HepG2 (cell line): Measurements from ENCODE around the gene GJC2. TPM values are rescaled to one million over a fixed set of nuclear protein-coding genes. Genes with fewer than 3 reads are reported as not detected.

ENCODE experiments used
- HCFC1 ChIP-seq: fragments of 150-350 bp; IDR thresholded peaks from 2 replicates; pipeline ENCODE4 v1.6.1; 2014; ENCODE audit warnings: low read depth, low read length
- MTF1 ChIP-seq: sonication (generic); formaldehyde crosslinking; IDR thresholded peaks from 2 replicates; pipeline ENCODE4 v1.5.0; 2020; ENCODE audit warnings: missing genetic modification reagents
- NR1H2 ChIP-seq: sonication (generic); formaldehyde crosslinking; IDR thresholded peaks from 2 replicates; pipeline ENCODE4 v1.8.1; 2022; ENCODE audit warnings: low read depth, missing genetic modification reagents, borderline replicate concordance
- PHF21A ChIP-seq: sonication (generic); formaldehyde crosslinking; IDR thresholded peaks from 2 replicates; pipeline ENCODE4 v1.5.0; 2020; ENCODE audit warnings: mild to moderate bottlenecking, missing genetic modification reagents
- RFX1 ChIP-seq: fragments of 450-650 bp; IDR thresholded peaks from 2 replicates; pipeline ENCODE4 v1.6.1; 2017
- SNAI1 ChIP-seq: sonication (generic); formaldehyde crosslinking; IDR thresholded peaks from 2 replicates; pipeline ENCODE4 v1.5.0; 2020; ENCODE audit warnings: mild to moderate bottlenecking, missing genetic modification reagents, borderline replicate concordance
- ZFP82 ChIP-seq: sonication (generic); formaldehyde crosslinking; IDR thresholded peaks from 2 replicates; pipeline ENCODE4 v1.5.1; 2020; ENCODE audit warnings: mild to moderate bottlenecking, missing genetic modification reagents, borderline replicate concordance
- ZNF253 ChIP-seq: sonication (generic); formaldehyde crosslinking; IDR thresholded peaks from 2 replicates; pipeline ENCODE4 v1.8.0; 2022; ENCODE audit warnings: mild to moderate bottlenecking, missing genetic modification reagents, borderline replicate concordance
- ZNF546 ChIP-seq: sonication (generic); formaldehyde crosslinking; conservative IDR thresholded peaks from 2 replicates; pipeline ENCODE4 v1.8.1; 2023; ENCODE audit warnings: mild to moderate bottlenecking, missing genetic modification reagents
- ZNF562 ChIP-seq: sonication (generic); formaldehyde crosslinking; IDR thresholded peaks from 2 replicates; pipeline ENCODE4 v1.8.0; 2022; ENCODE audit warnings: missing genetic modification reagents, borderline replicate concordance
- ZNF780A ChIP-seq: sonication (generic); formaldehyde crosslinking; IDR thresholded peaks from 2 replicates; pipeline ENCODE4 v1.8.0; 2022; ENCODE audit warnings: mild to moderate bottlenecking, missing genetic modification reagents, moderate library complexity
- ZNF816 ChIP-seq: sonication (generic); formaldehyde crosslinking; IDR thresholded peaks from 2 replicates; pipeline ENCODE4 v1.8.0; 2022; ENCODE audit warnings: missing genetic modification reagents, mild to moderate bottlenecking, borderline replicate concordance
- ZNF891 ChIP-seq: sonication (generic); formaldehyde crosslinking; IDR thresholded peaks from 2 replicates; pipeline ENCODE4 v1.5.0; 2020; ENCODE audit warnings: mild to moderate bottlenecking, missing genetic modification reagents
- polyA plus RNA-seq, 8 experiments: library from polyadenylated mRNA; depleted of rRNA in 3 of 8; stranded (reverse) in 7 of 8; unstranded in 1 of 8; fragments of >200 nt; fragmentation: Illumina TruSeq in 4 of 8; extraction: Trizol in 4 of 8; gene quantifications; 2 replicates each; pipeline versions ENCODE4 v1.2.1 to v1.2.3, GENCODE V29; 2011 to 2016; ENCODE audit warnings: low read depth in 4 of 8, missing spikeins in 1 of 8, mixed read lengths in 1 of 8; ENCODE audit not compliant: insufficient read depth in 1 of 8
- total RNA-seq, 5 experiments: library from RNA; depleted of rRNA; stranded (reverse); fragments of >200 nt; fragmentation: Illumina TruSeq; extraction: Trizol; gene quantifications; 2 replicates each; pipeline ENCODE4 v1.2.3, GENCODE V29; 2016; ENCODE audit warnings: low read depth in 1 of 5
- TF ChIP-seq, protein P1 (sequence below): sonication (generic); formaldehyde crosslinking; IDR thresholded peaks from 2 replicates; pipeline ENCODE4 v1.5.0; 2020; ENCODE audit warnings: missing genetic modification reagents, mild to moderate bottlenecking, borderline replicate concordance
- TF ChIP-seq, protein P2 (sequence below), 2 experiments: sonication (generic) in 1 of 2; formaldehyde crosslinking in 1 of 2; IDR thresholded peaks; 2 replicates each; pipeline versions ENCODE4 v1.4.0 to v1.6.1; 2018 to 2020; ENCODE audit warnings: missing genetic modification reagents in 2 of 2, borderline replicate concordance in 1 of 2, low read depth in 1 of 2, mild to moderate bottlenecking in 1 of 2, missing biosample characterization in 1 of 2
- TF ChIP-seq, protein P3 (sequence below): IDR thresholded peaks from 2 replicates; pipeline ENCODE4 v1.6.1; 2016; ENCODE audit warnings: missing compliant biosample characterization, missing genetic modification reagents, borderline replicate concordance
- TF ChIP-seq, protein P4 (sequence below): sonication (generic); formaldehyde crosslinking; IDR thresholded peaks from 2 replicates; pipeline ENCODE4 v1.9.0; 2021; ENCODE audit warnings: missing genetic modification reagents, borderline replicate concordance
- TF ChIP-seq, protein P5 (sequence below): IDR thresholded peaks from 2 replicates; pipeline ENCODE4 v1.6.1; 2012; ENCODE audit warnings: low read length, improper control_type of control experiment

The GJC2 gene
- total and polyA plus RNA-seq, 2 of the 13 experiments (the other 11 are each of a cell fraction or from before 2014, with no cell fraction given): 1.6 to 3.8 TPM

DNA sequence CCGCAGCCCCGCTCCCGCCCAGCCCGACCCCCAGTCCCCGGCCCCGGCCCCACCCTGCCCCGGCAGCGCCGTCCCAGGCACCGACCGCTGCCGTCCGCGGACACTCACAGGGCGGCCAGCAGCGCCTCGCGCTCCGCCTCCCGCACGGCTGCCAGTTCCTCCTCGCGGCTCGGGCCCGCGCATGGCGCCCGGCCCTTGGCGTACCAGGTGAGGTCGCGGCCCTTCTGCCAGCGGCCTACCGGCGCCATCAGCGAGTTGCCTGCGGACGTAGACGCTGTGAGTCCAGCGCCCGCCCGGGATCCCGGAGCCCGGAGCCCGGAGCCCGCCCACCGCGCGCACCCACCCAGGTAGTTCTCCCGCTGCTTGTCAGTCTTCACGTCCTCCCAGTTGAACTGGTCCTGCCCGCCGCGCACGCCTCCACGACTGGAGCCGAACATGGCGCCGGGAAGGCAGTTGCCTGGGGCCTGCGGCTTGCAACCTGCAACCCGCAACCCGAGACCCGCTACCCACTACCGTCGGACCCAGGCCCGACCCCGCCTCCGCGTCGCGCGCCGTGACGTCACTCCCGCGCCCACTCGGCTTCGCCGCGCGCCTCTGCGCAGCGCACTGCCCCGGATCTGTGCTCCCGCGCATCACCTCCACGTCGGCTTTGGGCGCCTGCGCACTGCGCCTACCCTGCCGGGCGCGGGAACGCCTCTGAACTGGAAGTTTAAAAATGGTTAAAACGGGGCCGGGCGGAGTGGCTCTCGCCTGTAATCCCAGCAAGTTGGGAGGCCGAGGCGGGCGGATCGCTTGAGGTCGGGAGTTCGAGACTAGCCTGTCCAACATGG, 46.7 kb upstream of the GJC2 start, which contains the start of gene C1orf35 (continued):
- TF ChIP-seq, protein P1, sequence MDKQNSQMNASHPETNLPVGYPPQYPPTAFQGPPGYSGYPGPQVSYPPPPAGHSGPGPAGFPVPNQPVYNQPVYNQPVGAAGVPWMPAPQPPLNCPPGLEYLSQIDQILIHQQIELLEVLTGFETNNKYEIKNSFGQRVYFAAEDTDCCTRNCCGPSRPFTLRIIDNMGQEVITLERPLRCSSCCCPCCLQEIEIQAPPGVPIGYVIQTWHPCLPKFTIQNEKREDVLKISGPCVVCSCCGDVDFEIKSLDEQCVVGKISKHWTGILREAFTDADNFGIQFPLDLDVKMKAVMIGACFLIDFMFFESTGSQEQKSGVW (CRISPR knock-in tag): no peak
- TF ChIP-seq ZNF562 (CRISPR knock-in tag) (no peak; the same call in 1 of the 2 replicates), HCFC1 (peak; percentile 63), PHF21A (CRISPR knock-in tag) (peak; percentile 53; the same call in 1 of the 2 replicates), ZNF891 (CRISPR knock-in tag) (peak; percentile 76; the same call in 1 of the 2 replicates), ZNF253 (CRISPR knock-in tag) (peak; percentile 90), ZFP82 (no peak), MTF1 (CRISPR knock-in tag) (no peak), ZNF780A (0 out of 2 replicates have a peak, but pooled peaks have one; percentile 78), SNAI1 (no peak), NR1H2 (CRISPR knock-in tag) (no peak), ZNF816 (CRISPR knock-in tag) (no peak), RFX1 (no peak), ZNF546 (peak; percentile 42; the same call in 1 of the 2 replicates)
- TF ChIP-seq, protein P2, sequence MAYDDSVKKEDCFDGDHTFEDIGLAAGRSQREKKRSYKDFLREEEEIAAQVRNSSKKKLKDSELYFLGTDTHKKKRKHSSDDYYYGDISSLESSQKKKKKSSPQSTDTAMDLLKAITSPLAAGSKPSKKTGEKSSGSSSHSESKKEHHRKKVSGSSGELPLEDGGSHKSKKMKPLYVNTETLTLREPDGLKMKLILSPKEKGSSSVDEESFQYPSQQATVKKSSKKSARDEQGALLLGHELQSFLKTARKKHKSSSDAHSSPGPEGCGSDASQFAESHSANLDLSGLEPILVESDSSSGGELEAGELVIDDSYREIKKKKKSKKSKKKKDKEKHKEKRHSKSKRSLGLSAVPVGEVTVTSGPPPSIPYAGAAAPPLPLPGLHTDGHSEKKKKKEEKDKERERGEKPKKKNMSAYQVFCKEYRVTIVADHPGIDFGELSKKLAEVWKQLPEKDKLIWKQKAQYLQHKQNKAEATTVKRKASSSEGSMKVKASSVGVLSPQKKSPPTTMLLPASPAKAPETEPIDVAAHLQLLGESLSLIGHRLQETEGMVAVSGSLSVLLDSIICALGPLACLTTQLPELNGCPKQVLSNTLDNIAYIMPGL (CRISPR knock-in tag; IDR thresholded peaks at IDR 0.05; ENCODE audit: borderline replicate concordance in 1 of 2, low read depth in 1 of 2): peak; percentile 86 to 91
- TF ChIP-seq, protein P3, sequence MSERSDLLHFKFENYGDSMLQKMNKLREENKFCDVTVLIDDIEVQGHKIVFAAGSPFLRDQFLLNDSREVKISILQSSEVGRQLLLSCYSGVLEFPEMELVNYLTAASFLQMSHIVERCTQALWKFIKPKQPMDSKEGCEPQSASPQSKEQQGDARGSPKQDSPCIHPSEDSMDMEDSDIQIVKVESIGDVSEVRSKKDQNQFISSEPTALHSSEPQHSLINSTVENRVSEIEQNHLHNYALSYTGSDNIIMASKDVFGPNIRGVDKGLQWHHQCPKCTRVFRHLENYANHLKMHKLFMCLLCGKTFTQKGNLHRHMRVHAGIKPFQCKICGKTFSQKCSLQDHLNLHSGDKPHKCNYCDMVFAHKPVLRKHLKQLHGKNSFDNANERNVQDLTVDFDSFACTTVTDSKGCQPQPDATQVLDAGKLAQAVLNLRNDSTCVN: peak; percentile 69; the same call in 1 of the 2 replicates
- TF ChIP-seq, protein P4, sequence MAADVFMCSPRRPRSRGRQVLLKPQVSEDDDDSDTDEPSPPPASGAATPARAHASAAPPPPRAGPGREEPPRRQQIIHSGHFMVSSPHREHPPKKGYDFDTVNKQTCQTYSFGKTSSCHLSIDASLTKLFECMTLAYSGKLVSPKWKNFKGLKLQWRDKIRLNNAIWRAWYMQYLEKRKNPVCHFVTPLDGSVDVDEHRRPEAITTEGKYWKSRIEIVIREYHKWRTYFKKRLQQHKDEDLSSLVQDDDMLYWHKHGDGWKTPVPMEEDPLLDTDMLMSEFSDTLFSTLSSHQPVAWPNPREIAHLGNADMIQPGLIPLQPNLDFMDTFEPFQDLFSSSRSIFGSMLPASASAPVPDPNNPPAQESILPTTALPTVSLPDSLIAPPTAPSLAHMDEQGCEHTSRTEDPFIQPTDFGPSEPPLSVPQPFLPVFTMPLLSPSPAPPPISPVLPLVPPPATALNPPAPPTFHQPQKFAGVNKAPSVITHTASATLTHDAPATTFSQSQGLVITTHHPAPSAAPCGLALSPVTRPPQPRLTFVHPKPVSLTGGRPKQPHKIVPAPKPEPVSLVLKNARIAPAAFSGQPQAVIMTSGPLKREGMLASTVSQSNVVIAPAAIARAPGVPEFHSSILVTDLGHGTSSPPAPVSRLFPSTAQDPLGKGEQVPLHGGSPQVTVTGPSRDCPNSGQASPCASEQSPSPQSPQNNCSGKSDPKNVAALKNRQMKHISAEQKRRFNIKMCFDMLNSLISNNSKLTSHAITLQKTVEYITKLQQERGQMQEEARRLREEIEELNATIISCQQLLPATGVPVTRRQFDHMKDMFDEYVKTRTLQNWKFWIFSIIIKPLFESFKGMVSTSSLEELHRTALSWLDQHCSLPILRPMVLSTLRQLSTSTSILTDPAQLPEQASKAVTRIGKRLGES (CRISPR knock-in tag): no peak
- TF ChIP-seq, protein P5, sequence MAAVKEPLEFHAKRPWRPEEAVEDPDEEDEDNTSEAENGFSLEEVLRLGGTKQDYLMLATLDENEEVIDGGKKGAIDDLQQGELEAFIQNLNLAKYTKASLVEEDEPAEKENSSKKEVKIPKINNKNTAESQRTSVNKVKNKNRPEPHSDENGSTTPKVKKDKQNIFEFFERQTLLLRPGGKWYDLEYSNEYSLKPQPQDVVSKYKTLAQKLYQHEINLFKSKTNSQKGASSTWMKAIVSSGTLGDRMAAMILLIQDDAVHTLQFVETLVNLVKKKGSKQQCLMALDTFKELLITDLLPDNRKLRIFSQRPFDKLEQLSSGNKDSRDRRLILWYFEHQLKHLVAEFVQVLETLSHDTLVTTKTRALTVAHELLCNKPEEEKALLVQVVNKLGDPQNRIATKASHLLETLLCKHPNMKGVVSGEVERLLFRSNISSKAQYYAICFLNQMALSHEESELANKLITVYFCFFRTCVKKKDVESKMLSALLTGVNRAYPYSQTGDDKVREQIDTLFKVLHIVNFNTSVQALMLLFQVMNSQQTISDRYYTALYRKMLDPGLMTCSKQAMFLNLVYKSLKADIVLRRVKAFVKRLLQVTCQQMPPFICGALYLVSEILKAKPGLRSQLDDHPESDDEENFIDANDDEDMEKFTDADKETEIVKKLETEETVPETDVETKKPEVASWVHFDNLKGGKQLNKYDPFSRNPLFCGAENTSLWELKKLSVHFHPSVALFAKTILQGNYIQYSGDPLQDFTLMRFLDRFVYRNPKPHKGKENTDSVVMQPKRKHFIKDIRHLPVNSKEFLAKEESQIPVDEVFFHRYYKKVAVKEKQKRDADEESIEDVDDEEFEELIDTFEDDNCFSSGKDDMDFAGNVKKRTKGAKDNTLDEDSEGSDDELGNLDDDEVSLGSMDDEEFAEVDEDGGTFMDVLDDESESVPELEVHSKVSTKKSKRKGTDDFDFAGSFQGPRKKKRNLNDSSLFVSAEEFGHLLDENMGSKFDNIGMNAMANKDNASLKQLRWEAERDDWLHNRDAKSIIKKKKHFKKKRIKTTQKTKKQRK: no peak
